ENCODE results near the gene DCP1B.

DNA sequence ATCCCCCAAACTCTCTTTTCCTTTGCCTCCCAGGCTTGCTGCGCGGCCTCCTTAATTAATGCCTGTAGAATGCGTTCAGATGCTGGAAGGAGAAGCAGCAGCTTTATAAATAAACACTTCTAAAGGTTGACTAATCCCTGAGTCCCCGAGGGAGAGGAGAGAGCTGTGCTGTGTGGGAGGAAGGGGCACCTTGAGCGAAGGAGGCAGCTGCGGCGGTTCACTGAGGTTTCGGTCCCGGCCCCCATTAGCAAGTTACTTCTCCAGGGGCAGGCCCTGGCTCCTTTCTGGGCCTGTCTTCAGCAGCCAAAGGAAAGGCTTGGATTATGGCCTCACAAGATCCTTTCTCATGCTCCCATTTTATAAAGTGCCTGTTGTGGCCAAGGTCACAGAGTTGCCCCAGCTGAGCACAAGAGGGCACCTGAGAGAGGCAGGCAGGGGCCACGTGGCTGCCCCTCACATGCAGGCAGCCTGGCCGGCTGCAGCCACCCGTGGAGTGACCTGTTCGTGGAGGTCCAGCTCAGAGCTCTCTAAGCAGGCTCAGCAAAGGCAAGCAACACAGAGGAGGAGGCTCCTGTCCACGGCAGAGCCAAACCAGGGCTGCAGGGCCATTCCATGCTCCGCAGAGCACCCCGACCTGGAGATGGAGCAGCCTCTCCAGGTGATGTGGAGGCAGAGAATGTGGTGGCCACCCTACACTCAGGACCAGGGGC is 70.8 kb downstream of the DCP1B start:
- no peak for TF ChIP-seq EZH2 (IDR thresholded peaks at IDR 0.05; ENCODE audit: borderline replicate concordance, insufficient read depth, low read depth, low read length, poor library complexity, severe bottlenecking)
- TF ChIP-seq, protein P1, sequence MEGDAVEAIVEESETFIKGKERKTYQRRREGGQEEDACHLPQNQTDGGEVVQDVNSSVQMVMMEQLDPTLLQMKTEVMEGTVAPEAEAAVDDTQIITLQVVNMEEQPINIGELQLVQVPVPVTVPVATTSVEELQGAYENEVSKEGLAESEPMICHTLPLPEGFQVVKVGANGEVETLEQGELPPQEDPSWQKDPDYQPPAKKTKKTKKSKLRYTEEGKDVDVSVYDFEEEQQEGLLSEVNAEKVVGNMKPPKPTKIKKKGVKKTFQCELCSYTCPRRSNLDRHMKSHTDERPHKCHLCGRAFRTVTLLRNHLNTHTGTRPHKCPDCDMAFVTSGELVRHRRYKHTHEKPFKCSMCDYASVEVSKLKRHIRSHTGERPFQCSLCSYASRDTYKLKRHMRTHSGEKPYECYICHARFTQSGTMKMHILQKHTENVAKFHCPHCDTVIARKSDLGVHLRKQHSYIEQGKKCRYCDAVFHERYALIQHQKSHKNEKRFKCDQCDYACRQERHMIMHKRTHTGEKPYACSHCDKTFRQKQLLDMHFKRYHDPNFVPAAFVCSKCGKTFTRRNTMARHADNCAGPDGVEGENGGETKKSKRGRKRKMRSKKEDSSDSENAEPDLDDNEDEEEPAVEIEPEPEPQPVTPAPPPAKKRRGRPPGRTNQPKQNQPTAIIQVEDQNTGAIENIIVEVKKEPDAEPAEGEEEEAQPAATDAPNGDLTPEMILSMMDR (IDR thresholded peaks at IDR 0.05), result no peak
